ENCODE data around the gene NCMAP. TPM values are rescaled to one million over a fixed set of nuclear protein-coding genes. Genes with fewer than 3 reads are reported as not detected.

Gene NCMAP
- total and polyA plus RNA-seq, 2 experiments from 2014 or later = 0.17 to 0.23 TPM

DNA sequence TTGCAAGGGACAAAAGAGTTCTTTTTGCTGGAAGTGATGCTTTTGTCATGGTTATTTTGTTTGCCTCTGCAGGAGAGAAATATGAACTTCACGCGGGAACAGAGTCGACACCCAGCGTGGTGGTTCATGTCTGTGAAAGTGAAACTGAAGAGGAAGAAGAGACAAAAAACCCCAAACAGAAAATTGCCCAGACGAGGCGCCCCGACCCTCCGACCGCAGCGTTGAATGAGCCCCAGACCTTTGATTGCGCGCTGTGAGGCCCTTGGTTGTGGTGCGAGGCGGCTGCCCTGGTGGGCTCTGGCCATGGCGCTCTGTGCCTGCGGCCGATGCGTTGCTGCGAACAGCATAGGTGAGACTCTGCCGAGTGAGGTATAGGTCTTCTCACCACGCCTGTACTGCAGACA is 20.9 kb upstream of the NCMAP start (continued):
- TF ChIP-seq, protein P1, sequence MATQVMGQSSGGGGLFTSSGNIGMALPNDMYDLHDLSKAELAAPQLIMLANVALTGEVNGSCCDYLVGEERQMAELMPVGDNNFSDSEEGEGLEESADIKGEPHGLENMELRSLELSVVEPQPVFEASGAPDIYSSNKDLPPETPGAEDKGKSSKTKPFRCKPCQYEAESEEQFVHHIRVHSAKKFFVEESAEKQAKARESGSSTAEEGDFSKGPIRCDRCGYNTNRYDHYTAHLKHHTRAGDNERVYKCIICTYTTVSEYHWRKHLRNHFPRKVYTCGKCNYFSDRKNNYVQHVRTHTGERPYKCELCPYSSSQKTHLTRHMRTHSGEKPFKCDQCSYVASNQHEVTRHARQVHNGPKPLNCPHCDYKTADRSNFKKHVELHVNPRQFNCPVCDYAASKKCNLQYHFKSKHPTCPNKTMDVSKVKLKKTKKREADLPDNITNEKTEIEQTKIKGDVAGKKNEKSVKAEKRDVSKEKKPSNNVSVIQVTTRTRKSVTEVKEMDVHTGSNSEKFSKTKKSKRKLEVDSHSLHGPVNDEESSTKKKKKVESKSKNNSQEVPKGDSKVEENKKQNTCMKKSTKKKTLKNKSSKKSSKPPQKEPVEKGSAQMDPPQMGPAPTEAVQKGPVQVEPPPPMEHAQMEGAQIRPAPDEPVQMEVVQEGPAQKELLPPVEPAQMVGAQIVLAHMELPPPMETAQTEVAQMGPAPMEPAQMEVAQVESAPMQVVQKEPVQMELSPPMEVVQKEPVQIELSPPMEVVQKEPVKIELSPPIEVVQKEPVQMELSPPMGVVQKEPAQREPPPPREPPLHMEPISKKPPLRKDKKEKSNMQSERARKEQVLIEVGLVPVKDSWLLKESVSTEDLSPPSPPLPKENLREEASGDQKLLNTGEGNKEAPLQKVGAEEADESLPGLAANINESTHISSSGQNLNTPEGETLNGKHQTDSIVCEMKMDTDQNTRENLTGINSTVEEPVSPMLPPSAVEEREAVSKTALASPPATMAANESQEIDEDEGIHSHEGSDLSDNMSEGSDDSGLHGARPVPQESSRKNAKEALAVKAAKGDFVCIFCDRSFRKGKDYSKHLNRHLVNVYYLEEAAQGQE (IDR thresholded peaks at IDR 0.05; ENCODE audit: unreplicated experiment) = no peak
- TF ChIP-seq EZH2phosphoT487 (IDR thresholded peaks at IDR 0.05; ENCODE audit: unreplicated experiment) = no peak
- no peak for TF ChIP-seq ZNF331 (CRISPR knock-in tag; IDR thresholded peaks at IDR 0.05; ENCODE audit: low read depth)

DNA sequence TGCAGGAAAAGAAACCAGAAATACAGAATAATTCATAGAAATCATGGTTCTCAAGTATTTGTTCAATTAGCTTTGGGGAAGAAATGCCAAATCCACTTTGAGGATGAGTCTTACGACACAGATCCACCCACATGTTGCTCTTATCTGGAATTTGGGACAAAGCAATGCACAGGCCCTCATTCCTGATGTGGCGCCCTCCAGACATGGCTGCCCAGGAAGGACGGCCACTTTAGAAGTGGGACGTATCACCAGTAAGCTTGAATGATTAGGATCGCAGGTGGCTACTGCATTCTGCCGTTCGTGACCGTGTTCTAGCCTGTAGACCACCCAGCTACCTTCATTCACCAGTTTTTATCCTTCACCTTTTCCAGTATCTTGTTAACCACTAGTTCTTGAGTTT is 20.1 kb upstream of the NCMAP start:
- H3K36me3 ChIP-seq (ENCODE audit: insufficient read depth) = no peaks in the 10 kb centered on the region; the same call in 1 of the 2 replicates
- ATAC-seq (no peak), DNase-seq (ENCODE audit: low spot score) (no peak)
- no peaks in the 10 kb centered on the region for H3F3A ChIP-seq (replicated peaks; ENCODE audit: low read depth)
- peaks cover 32% of the 10 kb centered on the region for H3K4me1 Mint-ChIP-seq
- peaks cover 3% of the 10 kb centered on the region for H3K27me3 Mint-ChIP-seq (ENCODE audit: insufficient read depth, low read depth, poor library complexity)
- no peaks in the 10 kb centered on the region for H3K9me3 Mint-ChIP-seq
- peaks cover 18% of the 10 kb centered on the region for H3K4me1 ChIP-seq (ENCODE audit: insufficient read depth)
- H3K9me2 ChIP-seq (ENCODE audit: insufficient read depth) = no peaks in the 10 kb centered on the region
- H3K4me3 ChIP-seq = no peak overlapping the region
- H3K4me3 Mint-ChIP-seq = no peak overlapping the region
- no peak overlapping the region for H2AFZ ChIP-seq
- no peak overlapping the region for H3K27ac Mint-ChIP-seq
- H4K20me1 ChIP-seq (replicated peaks; ENCODE audit: insufficient read depth) = no peaks in the 10 kb centered on the region
- no peak overlapping the region for H3K27ac ChIP-seq (ENCODE audit: low read depth)
- H3K36me3 Mint-ChIP-seq (ENCODE audit: low read depth) = peaks cover 14% of the 10 kb centered on the region
- no peaks in the 10 kb centered on the region for H3K27me3 ChIP-seq (ENCODE audit: insufficient read depth)
- no peaks in the 10 kb centered on the region for H3K79me2 ChIP-seq (replicated peaks; ENCODE audit: insufficient read depth)
- no peak overlapping the region for H3K4me2 ChIP-seq
- TF ChIP-seq POLR2AphosphoS5 (IDR thresholded peaks at IDR 0.05; ENCODE audit: low read depth) (no peak), JUNB (IDR thresholded peaks at IDR 0.05; ENCODE audit: unreplicated experiment) (no peak), NANOG (IDR thresholded peaks at IDR 0.05; ENCODE audit: borderline replicate concordance) (no peak)
- TF ChIP-seq, protein P1 (IDR thresholded peaks at IDR 0.05; ENCODE audit: unreplicated experiment) = no peak
- TF ChIP-seq, protein P2, sequence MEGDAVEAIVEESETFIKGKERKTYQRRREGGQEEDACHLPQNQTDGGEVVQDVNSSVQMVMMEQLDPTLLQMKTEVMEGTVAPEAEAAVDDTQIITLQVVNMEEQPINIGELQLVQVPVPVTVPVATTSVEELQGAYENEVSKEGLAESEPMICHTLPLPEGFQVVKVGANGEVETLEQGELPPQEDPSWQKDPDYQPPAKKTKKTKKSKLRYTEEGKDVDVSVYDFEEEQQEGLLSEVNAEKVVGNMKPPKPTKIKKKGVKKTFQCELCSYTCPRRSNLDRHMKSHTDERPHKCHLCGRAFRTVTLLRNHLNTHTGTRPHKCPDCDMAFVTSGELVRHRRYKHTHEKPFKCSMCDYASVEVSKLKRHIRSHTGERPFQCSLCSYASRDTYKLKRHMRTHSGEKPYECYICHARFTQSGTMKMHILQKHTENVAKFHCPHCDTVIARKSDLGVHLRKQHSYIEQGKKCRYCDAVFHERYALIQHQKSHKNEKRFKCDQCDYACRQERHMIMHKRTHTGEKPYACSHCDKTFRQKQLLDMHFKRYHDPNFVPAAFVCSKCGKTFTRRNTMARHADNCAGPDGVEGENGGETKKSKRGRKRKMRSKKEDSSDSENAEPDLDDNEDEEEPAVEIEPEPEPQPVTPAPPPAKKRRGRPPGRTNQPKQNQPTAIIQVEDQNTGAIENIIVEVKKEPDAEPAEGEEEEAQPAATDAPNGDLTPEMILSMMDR (conservative IDR thresholded peaks at IDR 0.05; ENCODE audit: low read depth in 2 of 2) = no peak
- TF ChIP-seq, protein P3, sequence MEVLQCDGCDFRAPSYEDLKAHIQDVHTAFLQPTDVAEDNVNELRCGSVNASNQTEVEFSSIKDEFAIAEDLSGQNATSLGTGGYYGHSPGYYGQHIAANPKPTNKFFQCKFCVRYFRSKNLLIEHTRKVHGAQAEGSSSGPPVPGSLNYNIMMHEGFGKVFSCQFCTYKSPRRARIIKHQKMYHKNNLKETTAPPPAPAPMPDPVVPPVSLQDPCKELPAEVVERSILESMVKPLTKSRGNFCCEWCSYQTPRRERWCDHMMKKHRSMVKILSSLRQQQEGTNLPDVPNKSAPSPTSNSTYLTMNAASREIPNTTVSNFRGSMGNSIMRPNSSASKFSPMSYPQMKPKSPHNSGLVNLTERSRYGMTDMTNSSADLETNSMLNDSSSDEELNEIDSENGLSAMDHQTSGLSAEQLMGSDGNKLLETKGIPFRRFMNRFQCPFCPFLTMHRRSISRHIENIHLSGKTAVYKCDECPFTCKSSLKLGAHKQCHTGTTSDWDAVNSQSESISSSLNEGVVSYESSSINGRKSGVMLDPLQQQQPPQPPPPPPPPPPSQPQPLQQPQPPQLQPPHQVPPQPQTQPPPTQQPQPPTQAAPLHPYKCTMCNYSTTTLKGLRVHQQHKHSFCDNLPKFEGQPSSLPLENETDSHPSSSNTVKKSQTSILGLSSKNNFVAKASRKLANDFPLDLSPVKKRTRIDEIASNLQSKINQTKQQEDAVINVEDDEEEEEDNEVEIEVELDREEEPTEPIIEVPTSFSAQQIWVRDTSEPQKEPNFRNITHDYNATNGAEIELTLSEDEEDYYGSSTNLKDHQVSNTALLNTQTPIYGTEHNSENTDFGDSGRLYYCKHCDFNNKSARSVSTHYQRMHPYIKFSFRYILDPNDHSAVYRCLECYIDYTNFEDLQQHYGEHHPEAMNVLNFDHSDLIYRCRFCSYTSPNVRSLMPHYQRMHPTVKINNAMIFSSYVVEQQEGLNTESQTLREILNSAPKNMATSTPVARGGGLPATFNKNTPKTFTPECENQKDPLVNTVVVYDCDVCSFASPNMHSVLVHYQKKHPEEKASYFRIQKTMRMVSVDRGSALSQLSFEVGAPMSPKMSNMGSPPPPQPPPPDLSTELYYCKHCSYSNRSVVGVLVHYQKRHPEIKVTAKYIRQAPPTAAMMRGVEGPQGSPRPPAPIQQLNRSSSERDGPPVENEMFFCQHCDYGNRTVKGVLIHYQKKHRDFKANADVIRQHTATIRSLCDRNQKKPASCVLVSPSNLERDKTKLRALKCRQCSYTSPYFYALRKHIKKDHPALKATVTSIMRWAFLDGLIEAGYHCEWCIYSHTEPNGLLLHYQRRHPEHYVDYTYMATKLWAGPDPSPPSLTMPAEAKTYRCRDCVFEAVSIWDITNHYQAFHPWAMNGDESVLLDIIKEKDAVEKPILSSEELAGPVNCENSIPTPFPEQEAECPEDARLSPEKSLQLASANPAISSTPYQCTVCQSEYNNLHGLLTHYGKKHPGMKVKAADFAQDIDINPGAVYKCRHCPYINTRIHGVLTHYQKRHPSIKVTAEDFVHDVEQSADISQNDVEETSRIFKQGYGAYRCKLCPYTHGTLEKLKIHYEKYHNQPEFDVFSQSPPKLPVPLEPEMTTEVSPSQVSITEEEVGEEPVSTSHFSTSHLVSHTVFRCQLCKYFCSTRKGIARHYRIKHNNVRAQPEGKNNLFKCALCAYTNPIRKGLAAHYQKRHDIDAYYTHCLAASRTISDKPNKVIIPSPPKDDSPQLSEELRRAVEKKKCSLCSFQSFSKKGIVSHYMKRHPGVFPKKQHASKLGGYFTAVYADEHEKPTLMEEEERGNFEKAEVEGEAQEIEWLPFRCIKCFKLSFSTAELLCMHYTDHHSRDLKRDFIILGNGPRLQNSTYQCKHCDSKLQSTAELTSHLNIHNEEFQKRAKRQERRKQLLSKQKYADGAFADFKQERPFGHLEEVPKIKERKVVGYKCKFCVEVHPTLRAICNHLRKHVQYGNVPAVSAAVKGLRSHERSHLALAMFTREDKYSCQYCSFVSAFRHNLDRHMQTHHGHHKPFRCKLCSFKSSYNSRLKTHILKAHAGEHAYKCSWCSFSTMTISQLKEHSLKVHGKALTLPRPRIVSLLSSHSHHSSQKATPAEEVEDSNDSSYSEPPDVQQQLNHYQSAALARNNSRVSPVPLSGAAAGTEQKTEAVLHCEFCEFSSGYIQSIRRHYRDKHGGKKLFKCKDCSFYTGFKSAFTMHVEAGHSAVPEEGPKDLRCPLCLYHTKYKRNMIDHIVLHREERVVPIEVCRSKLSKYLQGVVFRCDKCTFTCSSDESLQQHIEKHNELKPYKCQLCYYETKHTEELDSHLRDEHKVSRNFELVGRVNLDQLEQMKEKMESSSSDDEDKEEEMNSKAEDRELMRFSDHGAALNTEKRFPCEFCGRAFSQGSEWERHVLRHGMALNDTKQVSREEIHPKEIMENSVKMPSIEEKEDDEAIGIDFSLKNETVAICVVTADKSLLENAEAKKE (CRISPR knock-in tag; IDR thresholded peaks at IDR 0.05) = no peak
- TF ChIP-seq, protein P4, sequence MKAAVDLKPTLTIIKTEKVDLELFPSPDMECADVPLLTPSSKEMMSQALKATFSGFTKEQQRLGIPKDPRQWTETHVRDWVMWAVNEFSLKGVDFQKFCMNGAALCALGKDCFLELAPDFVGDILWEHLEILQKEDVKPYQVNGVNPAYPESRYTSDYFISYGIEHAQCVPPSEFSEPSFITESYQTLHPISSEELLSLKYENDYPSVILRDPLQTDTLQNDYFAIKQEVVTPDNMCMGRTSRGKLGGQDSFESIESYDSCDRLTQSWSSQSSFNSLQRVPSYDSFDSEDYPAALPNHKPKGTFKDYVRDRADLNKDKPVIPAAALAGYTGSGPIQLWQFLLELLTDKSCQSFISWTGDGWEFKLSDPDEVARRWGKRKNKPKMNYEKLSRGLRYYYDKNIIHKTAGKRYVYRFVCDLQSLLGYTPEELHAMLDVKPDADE (IDR thresholded peaks at IDR 0.05) = no peak

All from GM23338 (cell line).